K562 (cell line): ENCODE measurements around the gene CBX8. TPM values are rescaled to one million over a fixed set of nuclear protein-coding genes. Genes with fewer than 3 reads are reported as not detected.
A peak's percentile ranks its signal among the peaks of the same experiment; 100 is the strongest.

Experiments used
- ELF1 ChIP-seq: fragments of 200-800 bp; sonication (Bioruptor generic); IDR thresholded peaks from 2 replicates; pipeline ENCODE4 v1.6.1; 2016; ENCODE audit warnings: missing genetic modification characterization, missing compliant biosample characterization
- FOSL1 ChIP-seq: fragments of 200-800 bp; sonication (Bioruptor generic); conservative IDR thresholded peaks from 2 replicates; pipeline ENCODE4 v1.6.1; 2016; ENCODE audit warnings: missing genetic modification characterization, missing compliant biosample characterization
- FOXK2 ChIP-seq, 2 experiments: fragments of 450-650 bp; IDR thresholded peaks in 1 of 2; conservative IDR thresholded peaks in 1 of 2; 2 replicates each; pipeline ENCODE4 v1.6.1; 2016; ENCODE audit warnings: low read depth in 2 of 2, mild to moderate bottlenecking in 1 of 2
- HNRNPL ChIP-seq: fragments of 200-400 bp; formaldehyde crosslinking; IDR thresholded peaks from 2 replicates; pipeline ENCODE4 v1.6.1; 2017; ENCODE audit warnings: low read depth, mild to moderate bottlenecking, low read length
- MAFK ChIP-seq: IDR thresholded peaks from 2 replicates; pipeline ENCODE4 v1.6.1; 2011; ENCODE audit warnings: low read length, improper control_type of control experiment
- MCM2 ChIP-seq: fragments of 450-650 bp; IDR thresholded peaks from 2 replicates; pipeline ENCODE4 v1.6.1; 2017; ENCODE audit warnings: low read depth, mild to moderate bottlenecking
- MEF2D ChIP-seq: conservative IDR thresholded peaks from 2 replicates; pipeline ENCODE4 v1.6.1; 2016; ENCODE audit warnings: low read depth, missing genetic modification characterization, missing compliant biosample characterization
- PCBP1 ChIP-seq: fragments of 200-400 bp; formaldehyde crosslinking; IDR thresholded peaks from 2 replicates; pipeline ENCODE4 v1.6.1; 2018; ENCODE audit warnings: mild to moderate bottlenecking, low read depth, low read length; ENCODE audit not compliant: poor library complexity, severe bottlenecking
- RBFOX2 ChIP-seq: fragments of 200-400 bp; formaldehyde crosslinking; IDR thresholded peaks from 2 replicates; pipeline ENCODE4 v1.6.1; 2017; ENCODE audit warnings: low read depth, mild to moderate bottlenecking, low read length, moderate library complexity
- polyA plus RNA-seq, 8 experiments: library from polyadenylated mRNA; depleted of rRNA in 4 of 8; stranded (reverse) in 5 of 8; unstranded in 3 of 8; fragments of >200 nt; fragmentation: Nextera tagmentation in 2 of 8; fragmentation: Illumina TruSeq in 1 of 8; extraction: Ambion mirVana in 2 of 8; extraction: Trizol in 1 of 8; gene quantifications; 2 replicates each; pipeline versions ENCODE4 v1.2.1 to v1.2.3, GENCODE V29; 2011 to 2014; ENCODE audit warnings: inconsistent platforms in 1 of 8, missing spikeins in 1 of 8
- total RNA-seq, 7 experiments: library from RNA; depleted of rRNA in 6 of 7; stranded (reverse); fragments of >200 nt in 6 of 7; fragmentation: Illumina TruSeq in 2 of 7; extraction: Trizol in 2 of 7; gene quantifications; 2 replicates each; pipeline versions ENCODE4 v1.2.1 to v1.2.3, GENCODE V29; 2011 to 2021; ENCODE audit warnings: low replicate concordance in 1 of 7
- TF ChIP-seq, protein P1 (sequence below): fragments of 250-450 bp; sonication (Bioruptor Pico); IDR thresholded peaks from 2 replicates; pipeline ENCODE4 v1.4.0; 2020
- TF ChIP-seq, protein P2 (sequence below): fragments of 450-650 bp; IDR thresholded peaks from 2 replicates; pipeline ENCODE4 v1.6.1; 2017; ENCODE audit warnings: antibody characterized with exemption, mild to moderate bottlenecking
- TF ChIP-seq, protein P3 (sequence below): fragments of 200-800 bp; sonication (Bioruptor generic); IDR thresholded peaks from 2 replicates; pipeline ENCODE4 v1.6.1; 2017; ENCODE audit warnings: missing genetic modification characterization, missing compliant biosample characterization
- TF ChIP-seq, protein P4 (sequence below), 2 experiments: fragments of 450-650 bp; conservative IDR thresholded peaks; 2 replicates each; pipeline ENCODE4 v1.6.1; 2017; ENCODE audit warnings: mild to moderate bottlenecking in 2 of 2, moderate library complexity in 2 of 2

The CBX8 gene
- total and polyA plus RNA-seq, 9 of the 15 experiments (the other 6 are each of a cell fraction or from before 2014, with no cell fraction given): 0.08 to 11.9 (median 2.6) TPM

DNA sequence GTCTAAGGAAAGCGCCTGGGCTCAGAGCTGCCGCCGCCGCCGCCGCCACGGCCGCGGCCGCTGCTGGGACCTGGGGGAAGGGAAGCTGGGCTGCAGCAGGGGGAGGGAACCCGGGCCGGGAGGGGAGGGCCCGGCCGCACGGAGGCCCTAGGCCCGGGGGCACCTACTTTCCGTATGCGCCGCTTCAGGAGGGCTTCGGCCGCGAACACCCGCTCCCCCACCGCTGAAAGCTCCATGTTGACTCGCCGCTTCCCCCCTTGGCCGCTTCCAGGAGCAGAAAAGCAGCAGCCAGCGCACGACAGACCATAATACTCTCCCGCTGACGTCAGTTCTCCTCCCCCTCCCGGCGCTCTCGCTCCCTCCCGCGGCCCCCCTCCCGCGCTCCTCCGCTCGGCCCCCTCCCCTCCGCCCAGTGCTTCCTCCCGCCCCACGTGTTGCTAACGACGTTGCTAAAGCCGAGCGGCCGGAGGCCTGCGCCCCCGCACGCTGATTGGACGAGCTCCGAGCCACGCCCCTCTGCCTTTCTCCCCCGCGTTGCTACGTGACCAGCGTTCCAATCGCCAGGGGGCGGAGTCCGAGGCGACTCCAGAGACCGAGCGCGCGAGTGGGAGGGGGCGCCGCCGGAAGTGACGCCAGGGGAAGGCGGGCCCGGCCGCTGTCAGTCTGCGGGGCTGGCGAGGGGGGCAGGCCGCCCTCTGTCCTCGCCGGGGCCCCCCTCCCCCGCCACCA, at the start of gene CBX8 (continued):
- TF ChIP-seq, protein P1, sequence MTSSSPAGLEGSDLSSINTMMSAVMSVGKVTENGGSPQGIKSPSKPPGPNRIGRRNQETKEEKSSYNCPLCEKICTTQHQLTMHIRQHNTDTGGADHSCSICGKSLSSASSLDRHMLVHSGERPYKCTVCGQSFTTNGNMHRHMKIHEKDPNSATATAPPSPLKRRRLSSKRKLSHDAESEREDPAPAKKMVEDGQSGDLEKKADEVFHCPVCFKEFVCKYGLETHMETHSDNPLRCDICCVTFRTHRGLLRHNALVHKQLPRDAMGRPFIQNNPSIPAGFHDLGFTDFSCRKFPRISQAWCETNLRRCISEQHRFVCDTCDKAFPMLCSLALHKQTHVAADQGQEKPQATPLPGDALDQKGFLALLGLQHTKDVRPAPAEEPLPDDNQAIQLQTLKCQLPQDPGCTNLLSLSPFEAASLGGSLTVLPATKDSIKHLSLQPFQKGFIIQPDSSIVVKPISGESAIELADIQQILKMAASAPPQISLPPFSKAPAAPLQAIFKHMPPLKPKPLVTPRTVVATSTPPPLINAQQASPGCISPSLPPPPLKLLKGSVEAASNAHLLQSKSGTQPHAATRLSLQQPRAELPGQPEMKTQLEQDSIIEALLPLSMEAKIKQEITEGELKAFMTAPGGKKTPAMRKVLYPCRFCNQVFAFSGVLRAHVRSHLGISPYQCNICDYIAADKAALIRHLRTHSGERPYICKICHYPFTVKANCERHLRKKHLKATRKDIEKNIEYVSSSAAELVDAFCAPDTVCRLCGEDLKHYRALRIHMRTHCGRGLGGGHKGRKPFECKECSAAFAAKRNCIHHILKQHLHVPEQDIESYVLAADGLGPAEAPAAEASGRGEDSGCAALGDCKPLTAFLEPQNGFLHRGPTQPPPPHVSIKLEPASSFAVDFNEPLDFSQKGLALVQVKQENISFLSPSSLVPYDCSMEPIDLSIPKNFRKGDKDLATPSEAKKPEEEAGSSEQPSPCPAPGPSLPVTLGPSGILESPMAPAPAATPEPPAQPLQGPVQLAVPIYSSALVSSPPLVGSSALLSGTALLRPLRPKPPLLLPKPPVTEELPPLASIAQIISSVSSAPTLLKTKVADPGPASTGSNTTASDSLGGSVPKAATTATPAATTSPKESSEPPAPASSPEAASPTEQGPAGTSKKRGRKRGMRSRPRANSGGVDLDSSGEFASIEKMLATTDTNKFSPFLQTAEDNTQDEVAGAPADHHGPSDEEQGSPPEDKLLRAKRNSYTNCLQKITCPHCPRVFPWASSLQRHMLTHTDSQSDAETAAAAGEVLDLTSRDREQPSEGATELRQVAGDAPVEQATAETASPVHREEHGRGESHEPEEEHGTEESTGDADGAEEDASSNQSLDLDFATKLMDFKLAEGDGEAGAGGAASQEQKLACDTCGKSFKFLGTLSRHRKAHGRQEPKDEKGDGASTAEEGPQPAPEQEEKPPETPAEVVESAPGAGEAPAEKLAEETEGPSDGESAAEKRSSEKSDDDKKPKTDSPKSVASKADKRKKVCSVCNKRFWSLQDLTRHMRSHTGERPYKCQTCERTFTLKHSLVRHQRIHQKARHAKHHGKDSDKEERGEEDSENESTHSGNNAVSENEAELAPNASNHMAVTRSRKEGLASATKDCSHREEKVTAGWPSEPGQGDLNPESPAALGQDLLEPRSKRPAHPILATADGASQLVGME (CRISPR knock-in tag): 0 out of 2 replicates have a peak, but pooled peaks have one; percentile 54
- TF ChIP-seq MAFK: no peak
- TF ChIP-seq FOSL1 (tag): peak; percentile 46; the same call in 1 of the 2 replicates
- TF ChIP-seq, protein P2, sequence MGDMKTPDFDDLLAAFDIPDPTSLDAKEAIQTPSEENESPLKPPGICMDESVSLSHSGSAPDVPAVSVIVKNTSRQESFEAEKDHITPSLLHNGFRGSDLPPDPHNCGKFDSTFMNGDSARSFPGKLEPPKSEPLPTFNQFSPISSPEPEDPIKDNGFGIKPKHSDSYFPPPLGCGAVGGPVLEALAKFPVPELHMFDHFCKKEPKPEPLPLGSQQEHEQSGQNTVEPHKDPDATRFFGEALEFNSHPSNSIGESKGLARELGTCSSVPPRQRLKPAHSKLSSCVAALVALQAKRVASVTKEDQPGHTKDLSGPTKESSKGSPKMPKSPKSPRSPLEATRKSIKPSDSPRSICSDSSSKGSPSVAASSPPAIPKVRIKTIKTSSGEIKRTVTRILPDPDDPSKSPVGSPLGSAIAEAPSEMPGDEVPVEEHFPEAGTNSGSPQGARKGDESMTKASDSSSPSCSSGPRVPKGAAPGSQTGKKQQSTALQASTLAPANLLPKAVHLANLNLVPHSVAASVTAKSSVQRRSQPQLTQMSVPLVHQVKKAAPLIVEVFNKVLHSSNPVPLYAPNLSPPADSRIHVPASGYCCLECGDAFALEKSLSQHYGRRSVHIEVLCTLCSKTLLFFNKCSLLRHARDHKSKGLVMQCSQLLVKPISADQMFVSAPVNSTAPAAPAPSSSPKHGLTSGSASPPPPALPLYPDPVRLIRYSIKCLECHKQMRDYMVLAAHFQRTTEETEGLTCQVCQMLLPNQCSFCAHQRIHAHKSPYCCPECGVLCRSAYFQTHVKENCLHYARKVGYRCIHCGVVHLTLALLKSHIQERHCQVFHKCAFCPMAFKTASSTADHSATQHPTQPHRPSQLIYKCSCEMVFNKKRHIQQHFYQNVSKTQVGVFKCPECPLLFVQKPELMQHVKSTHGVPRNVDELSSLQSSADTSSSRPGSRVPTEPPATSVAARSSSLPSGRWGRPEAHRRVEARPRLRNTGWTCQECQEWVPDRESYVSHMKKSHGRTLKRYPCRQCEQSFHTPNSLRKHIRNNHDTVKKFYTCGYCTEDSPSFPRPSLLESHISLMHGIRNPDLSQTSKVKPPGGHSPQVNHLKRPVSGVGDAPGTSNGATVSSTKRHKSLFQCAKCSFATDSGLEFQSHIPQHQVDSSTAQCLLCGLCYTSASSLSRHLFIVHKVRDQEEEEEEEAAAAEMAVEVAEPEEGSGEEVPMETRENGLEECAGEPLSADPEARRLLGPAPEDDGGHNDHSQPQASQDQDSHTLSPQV: no peak
- TF ChIP-seq, protein P3, sequence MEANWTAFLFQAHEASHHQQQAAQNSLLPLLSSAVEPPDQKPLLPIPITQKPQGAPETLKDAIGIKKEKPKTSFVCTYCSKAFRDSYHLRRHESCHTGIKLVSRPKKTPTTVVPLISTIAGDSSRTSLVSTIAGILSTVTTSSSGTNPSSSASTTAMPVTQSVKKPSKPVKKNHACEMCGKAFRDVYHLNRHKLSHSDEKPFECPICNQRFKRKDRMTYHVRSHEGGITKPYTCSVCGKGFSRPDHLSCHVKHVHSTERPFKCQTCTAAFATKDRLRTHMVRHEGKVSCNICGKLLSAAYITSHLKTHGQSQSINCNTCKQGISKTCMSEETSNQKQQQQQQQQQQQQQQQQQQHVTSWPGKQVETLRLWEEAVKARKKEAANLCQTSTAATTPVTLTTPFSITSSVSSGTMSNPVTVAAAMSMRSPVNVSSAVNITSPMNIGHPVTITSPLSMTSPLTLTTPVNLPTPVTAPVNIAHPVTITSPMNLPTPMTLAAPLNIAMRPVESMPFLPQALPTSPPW (CRISPR knock-in tag): peak; percentile 99
- 0 out of 2 replicates have a peak, but pooled peaks have one; percentile 25 for TF ChIP-seq ELF1
- TF ChIP-seq PCBP1: peak; percentile 22
- no peak for TF ChIP-seq MCM2
- peak; percentile 58 to 61; a peak in 2 of 4 replicates for TF ChIP-seq FOXK2 (conservative IDR thresholded peaks at IDR 0.05 in 1 of 2, IDR thresholded peaks at IDR 0.05 in 1 of 2; ENCODE audit: low read depth in 2 of 2)
- no peak for TF ChIP-seq MEF2D (tag)
- TF ChIP-seq, protein P4, sequence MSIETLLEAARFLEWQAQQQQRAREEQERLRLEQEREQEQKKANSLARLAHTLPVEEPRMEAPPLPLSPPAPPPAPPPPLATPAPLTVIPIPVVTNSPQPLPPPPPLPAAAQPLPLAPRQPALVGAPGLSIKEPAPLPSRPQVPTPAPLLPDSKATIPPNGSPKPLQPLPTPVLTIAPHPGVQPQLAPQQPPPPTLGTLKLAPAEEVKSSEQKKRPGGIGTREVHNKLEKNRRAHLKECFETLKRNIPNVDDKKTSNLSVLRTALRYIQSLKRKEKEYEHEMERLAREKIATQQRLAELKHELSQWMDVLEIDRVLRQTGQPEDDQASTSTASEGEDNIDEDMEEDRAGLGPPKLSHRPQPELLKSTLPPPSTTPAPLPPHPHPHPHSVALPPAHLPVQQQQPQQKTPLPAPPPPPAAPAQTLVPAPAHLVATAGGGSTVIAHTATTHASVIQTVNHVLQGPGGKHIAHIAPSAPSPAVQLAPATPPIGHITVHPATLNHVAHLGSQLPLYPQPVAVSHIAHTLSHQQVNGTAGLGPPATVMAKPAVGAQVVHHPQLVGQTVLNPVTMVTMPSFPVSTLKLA (conservative IDR thresholded peaks at IDR 0.05): peak; percentile 85 to 87
- peak; percentile 85 for TF ChIP-seq RBFOX2
- no peak for TF ChIP-seq HNRNPL
